ENCODE data around the gene ADAMTS7.
"Not testable (repeated sequence)": the region's sequence is repeated elsewhere in the genome, so short reads cannot be mapped to it uniquely, and the experiment has no call there.

GRCh38 chr15:78750974-78751601, 60.2 kb downstream of the ADAMTS7 start:
- peak; percentile 91 for TF ChIP-seq CTCF (CRISPR knock-in tag; IDR thresholded peaks at IDR 0.05)
- TF ChIP-seq CEBPZ (IDR thresholded peaks at IDR 0.05; ENCODE audit: low read length); NFIC (IDR thresholded peaks at IDR 0.05; ENCODE audit: low read length); EZH2 (conservative IDR thresholded peaks at IDR 0.05; ENCODE audit: low read depth, low read length); JUND (CRISPR knock-in tag; IDR thresholded peaks at IDR 0.05); ZNF276 (CRISPR knock-in tag; IDR thresholded peaks at IDR 0.05; ENCODE audit: low read depth); ZNF280B (CRISPR knock-in tag; IDR thresholded peaks at IDR 0.05; ENCODE audit: borderline replicate concordance): not testable (repeated sequence)
